GM19238 (cell line): Measurements from ENCODE around the gene FAM110A.
"Not testable (repeated sequence)": the region's sequence is repeated elsewhere in the genome, so short reads cannot be mapped to it uniquely, and the experiment has no call there.

ENCODE experiments used
- DNase-seq: peaks from one replicate; pipeline ENCODE4 v3.0.0; 2011; ENCODE audit warnings: low spot score; ENCODE audit not compliant: insufficient read length

Gene FAM110A

DNA sequence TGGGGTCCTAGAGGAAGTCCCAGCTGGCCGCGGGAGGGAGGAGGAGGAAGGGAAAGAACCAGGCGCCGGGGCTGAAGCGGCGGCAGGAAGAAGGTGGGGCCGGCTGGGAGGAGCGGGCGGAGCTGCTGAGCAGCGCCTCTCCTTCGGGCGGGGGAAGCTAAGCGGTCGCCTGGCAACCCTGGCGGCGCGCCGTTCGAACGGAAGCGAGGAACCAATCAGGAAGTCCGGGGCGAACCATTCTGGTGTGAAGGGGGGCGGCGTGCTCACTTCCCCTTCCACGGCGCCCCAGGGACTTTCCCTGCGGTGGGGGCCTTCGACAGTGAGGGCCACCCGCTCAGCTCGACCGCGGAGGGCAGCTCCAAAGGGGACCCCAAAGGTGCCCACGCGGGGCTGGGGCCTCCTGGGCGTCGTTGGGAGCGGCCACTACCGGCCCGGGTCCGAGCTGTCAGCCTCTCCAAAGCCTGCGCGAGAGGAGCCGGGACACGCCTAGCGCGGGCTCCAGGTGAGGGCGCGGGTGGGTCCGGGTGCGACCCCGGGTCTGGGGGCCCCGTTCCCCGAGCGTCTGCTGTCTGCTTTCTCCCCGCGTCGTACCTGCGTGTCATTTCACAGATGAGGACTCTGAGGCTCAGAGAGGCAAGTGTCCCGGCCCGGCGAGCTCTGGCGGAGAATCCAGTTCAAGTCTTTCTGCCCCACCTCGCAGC, at the start of gene FAM110A:
Gene FAM110A, plus strand, starts transcription at position 266 of the 701 bp plus-strand sequence. CDS start 11,090 bp downstream, outside the sequence.
- DNase-seq = peak; percentile 94

DNA sequence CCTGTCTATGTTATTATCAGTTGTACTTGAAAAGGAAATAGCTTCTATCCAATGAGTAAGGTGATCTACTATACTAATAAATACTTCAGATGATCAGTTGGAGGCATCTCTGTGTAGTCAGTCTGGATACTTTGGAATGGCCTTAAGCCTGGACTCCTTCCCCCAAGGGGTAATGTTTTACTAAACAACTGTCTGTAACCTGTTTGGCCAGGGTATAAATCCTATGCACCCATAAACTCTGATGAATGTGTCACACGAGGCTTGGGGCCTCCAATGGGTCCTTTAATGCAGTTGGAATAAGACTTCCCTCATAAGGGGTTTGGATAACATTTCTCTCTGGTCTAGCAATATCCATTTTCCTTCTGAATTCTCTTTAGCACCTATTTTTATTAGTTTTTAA, 45.7 kb upstream of the FAM110A start:
- no peak for DNase-seq

DNA sequence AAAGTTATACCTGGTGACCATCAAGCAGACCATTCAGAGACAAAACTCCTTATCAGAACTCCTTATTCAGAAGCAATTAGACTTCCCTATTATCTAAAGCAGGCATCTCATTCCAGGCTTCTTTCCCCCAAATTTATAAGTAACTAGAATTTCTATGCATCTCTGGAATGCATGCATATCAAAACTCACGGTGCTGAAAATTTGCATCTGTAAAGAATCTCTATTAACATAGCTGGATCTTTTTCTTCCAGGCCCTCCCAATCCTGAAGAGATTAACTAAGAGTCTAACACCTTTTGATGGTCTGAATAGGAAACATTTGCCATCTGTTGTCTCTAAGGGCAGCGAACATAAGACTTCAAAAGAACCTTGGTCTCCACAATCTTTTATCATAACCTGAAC, 42.5 kb upstream of the FAM110A start:
- DNase-seq = no peak

GRCh38 chr20:792248-792647, 41.3 kb upstream of the FAM110A start:
- DNase-seq = no peak

DNA sequence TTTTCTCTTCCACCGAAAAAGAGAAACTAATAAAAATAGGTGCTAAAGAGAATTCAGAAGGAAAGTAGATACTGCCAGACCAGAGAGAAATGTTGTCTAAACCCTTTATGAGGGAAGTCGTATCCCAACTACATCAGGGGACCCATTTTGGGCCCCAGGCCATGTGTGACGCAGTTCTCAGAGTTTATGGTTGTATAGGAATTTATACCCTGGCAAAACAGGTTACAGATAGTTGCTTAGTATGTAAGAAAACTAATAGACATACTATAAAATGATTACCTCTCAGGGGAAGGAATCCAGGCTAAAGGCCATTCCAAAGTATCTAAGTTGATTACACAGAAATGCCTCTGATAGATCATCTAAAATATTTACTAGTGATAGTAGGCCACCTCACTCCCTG, 36.6 kb upstream of the FAM110A start:
- DNase-seq = no peak

- not testable (repeated sequence) for DNase-seq
Measured at GRCh38 chr20:798746-799145, 34.8 kb upstream of the FAM110A start.

- DNase-seq = not testable (repeated sequence)
Measured at GRCh38 chr20:800026-800425, 33.5 kb upstream of the FAM110A start.

DNA sequence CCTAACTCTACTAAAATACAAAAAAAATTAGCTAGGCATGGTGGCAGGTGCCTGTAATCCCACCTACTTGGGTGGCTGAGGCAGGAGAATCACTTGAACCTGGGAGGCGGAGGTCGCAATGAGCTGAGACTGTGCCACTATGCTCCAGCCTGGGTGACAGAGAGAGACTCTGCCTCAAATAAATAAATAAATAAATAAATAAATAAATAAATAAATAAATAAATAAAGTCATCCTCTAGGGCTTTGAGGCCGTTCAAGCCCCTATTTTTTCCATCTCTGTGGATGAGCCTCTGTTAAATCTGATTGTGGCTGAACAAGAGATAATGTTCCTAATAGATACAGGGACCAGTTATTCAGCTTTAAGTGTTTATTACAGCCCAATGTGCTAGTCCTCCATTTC, 31.8 kb upstream of the FAM110A start:
- DNase-seq = no peak

DNA sequence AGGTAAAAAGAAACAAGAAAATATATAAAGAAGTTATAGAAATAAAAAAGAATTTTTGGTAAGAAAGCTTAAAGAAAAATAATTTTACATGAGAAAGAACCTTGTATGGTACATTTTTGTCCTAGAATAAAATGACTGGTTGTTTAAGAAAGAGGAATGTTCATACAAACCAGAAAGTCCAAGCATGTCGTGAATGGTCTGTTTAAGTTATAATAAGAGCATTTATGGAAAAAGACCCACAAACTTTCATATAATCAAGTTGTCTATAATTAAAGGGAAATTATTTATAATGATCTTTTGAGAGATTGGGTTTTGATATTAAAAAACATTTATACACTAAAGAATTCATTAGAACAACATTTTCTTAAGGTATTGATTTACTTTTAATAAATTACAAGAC, 27.8 kb upstream of the FAM110A start:
- no peak for DNase-seq

DNA sequence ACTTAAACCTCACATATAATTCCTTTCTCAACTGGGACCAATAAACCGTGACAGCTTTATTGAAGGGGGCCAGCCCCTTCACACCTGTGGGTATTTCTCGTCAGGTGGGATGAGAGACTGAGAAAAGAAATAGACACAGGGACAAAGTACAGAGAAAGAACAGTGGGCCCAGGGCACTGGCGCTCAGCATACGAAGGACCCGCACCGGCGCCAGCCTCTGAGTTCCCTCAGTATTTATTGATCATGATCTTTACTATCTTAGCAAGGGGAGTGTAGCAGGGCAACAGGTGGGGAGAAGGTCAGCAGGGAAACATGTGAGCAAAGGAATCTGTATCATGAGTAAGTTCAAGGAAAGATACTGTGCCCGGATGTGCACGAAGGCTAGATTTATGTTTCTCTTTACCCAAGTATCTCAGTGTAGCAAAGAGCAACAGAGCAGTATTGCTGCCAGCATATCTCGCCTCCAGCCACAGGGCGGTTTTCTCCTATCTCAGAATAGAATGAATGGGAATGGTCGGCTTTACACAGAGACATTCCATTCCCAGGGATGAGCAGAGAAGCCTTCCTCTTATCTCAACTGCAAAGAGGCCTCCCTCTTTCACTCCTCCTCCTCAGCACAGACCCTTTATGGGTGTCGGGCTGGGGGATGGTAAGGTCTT, 21.6 kb upstream of the FAM110A start:
- not testable (repeated sequence) for DNase-seq

DNA sequence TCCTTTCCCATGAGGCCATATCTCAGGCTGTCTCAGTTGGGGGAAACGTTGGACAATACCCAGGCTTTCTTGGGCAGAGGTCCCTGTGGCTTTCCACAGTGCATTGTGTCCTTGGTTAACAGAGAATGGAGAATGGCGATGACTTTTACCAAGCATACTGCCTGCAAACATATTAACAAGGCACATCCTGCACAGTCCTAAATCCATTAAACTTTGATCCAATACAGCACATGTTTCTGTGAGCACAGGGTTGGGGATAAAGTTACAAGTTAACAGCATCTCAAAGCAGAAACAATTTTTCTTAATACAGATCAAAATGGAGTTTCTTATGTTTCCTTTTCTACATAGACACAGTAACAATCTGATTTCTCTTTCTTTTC, 21.1 kb upstream of the FAM110A start:
- DNase-seq = not testable (repeated sequence)

- no peak for DNase-seq
Measured at GRCh38 chr20:813390-813789, 20.1 kb upstream of the FAM110A start.

DNA sequence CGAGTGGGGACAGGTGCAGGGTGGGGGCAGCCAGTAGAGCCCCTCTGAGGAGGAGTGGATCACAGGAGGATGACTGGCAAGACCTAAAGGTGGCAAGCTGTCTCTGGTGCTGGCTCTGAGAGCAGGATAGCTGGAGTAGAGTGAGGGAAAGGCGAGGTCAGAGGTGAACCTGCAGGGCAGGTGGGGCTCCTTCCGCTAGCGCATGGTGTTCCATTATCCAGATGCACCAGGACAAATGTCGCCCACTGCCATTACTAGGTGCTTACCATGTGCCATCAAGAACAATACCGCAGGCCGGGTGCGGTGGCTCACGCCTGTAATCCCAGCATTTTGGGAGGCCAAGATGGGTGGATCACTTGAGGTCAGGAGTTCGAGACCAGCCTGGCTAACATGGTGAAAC, 18.3 kb upstream of the FAM110A start:
- DNase-seq = no peak

DNA sequence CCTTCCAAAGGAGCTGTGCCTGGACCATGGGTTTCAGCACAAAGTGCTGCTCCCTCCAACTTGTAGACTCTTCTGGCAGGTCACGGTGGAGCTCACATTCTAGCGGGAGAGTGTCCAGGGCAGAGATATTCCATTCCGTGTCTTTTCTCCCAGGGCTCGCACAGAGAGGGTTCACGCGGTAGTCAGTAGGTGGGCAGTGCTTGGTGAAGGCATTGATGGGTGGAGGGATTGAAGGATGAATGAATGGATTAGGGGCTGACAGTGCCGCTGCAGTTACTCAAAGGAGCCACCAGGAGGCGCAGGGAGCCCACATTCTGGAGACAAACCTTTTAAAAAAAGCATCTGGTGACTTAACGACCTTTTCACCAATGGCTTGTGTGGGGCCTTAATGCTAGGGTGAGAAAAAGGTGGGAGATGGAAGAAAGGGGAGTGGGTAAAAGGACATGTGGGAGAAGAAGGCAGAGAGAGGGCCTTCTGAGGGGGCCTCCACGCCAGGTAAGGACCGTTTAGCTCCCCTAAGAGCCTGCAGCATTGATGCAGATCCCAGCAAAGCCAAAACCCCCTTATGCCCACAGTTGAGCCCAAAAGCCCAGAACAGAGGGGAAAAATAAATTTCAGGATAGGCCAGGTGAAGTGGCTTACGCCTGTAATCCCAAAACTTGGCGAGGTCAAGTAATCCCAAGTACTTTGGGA, 17.5 kb upstream of the FAM110A start:
- DNase-seq = peak; percentile 53

DNA sequence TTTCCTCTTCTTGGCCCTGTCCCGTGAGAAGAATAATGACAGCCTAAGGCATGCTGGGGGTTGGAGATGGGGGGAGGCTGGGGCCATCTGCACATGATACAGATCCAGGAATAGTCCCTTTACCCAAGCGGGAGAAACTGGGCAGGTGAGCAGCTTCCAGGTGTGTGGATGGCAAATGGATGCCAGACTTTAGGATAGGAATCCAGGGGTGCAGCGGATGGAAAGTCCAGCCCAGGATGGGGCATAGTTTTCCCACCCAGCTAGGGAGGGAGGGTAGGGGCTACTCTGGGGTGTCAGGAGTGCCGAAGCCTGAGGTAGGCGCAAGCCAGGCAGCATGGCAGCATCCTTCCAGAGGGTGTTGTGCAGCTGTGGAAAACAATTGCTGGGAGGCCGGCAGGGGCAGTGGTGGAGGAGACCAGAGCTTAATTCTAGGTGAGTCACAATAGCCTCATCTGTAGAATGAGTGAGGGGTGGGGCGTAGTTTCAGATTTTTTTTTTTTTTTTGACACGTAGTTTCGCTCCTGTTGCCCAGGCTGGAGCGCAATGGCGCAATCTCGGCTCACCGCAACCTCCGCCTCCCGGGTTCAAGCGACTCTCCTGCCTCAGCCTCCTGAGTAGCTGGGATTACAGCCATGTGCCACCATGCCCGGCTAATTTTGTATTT, 15.4 kb upstream of the FAM110A start:
- no peak for DNase-seq

GRCh38 chr20:819680-820322, 13.7 kb upstream of the FAM110A start:
- DNase-seq = no peak

- no peak for DNase-seq
Measured at GRCh38 chr20:820323-820953, 13.1 kb upstream of the FAM110A start.

- no peak for DNase-seq
Measured at GRCh38 chr20:821046-821730, 12.3 kb upstream of the FAM110A start.

GRCh38 chr20:821731-822065, 11.8 kb upstream of the FAM110A start:
- DNase-seq = no peak
